Choroid plexus epithelial cell (primary cell): Measurements from ENCODE around the gene CHM.
"Not testable (repeated sequence)": the region's sequence is repeated elsewhere in the genome, so short reads cannot be mapped to it uniquely, and the experiment has no call there.

Source experiments
- DNase-seq: peaks from one replicate; pipeline ENCODE4 v3.0.0-alpha.2; 2010; ENCODE audit warnings: low read depth
- H3K4me3 ChIP-seq: 2 replicates; pipeline ENCODE4 v1.5.1; 2011; ENCODE audit warnings: low read depth, mild to moderate bottlenecking, control low read depth, low read length, moderate library complexity
- CTCF ChIP-seq: conservative IDR thresholded peaks from 2 replicates; pipeline ENCODE4 v1.5.1; 2011; ENCODE audit warnings: low read depth, mild to moderate bottlenecking, control low read depth, inconsistent platforms, low read length, moderate library complexity

Gene CHM

GRCh38 chrX:85988353-85988752 is 59.0 kb downstream of the CHM start:
- no peak overlapping the region for H3K4me3 ChIP-seq
- DNase-seq, result no peak
- TF ChIP-seq CTCF, result no peak

GRCh38 chrX:85980286-85980685 is 67.1 kb downstream of the CHM start:
- no peak overlapping the region for H3K4me3 ChIP-seq
- no peak for DNase-seq
- no peak for TF ChIP-seq CTCF

GRCh38 chrX:85977218-85977617 is 70.1 kb downstream of the CHM start:
- no peak overlapping the region for H3K4me3 ChIP-seq
- no peak for TF ChIP-seq CTCF
- DNase-seq, result no peak

- DNase-seq, result not testable (repeated sequence)
These were observed 75.0 kb downstream of the CHM start for GRCh38 chrX:85972351-85972750.

GRCh38 chrX:85964744-85965143 is 82.6 kb downstream of the CHM start:
- no peak overlapping the region for H3K4me3 ChIP-seq
- DNase-seq, result peak; percentile 11
- no peak for TF ChIP-seq CTCF

More at GRCh38 chrX:85972351-85972750, 75.0 kb downstream of the CHM start:
- H3K4me3 ChIP-seq, result not testable (repeated sequence)

GRCh38 chrX:85963736-85964135 is 83.6 kb downstream of the CHM start:
- DNase-seq, result peak; percentile 85

GRCh38 chrX:85955510-85955909 is 91.8 kb downstream of the CHM start:
- TF ChIP-seq CTCF, result no peak
- H3K4me3 ChIP-seq, result no peak overlapping the region
- DNase-seq, result no peak

More at GRCh38 chrX:85963736-85964135, 83.6 kb downstream of the CHM start:
- no peak overlapping the region for H3K4me3 ChIP-seq
- TF ChIP-seq CTCF, result no peak

GRCh38 chrX:85944751-85945150 is 102.6 kb downstream of the CHM start:
- DNase-seq, H3K4me3 ChIP-seq: not testable (repeated sequence)
